GM18951 (cell line): ENCODE results near the gene ABHD11.

Experiments used
- POLR2A ChIP-seq: IDR thresholded peaks from 4 replicates; pipeline ENCODE4 v1.6.1; 2011; ENCODE audit warnings: mild to moderate bottlenecking; ENCODE audit not compliant: insufficient read length, insufficient read depth; ENCODE audit errors: extremely low read depth
- in situ Hi-C: fragments of 300-500 bp; cut with MboI; formaldehyde crosslinking; loops from one replicate; pipeline ENCODE4 v1.12.0; 2022; ENCODE audit warnings: low sequenced_read_pairs, mixed read lengths, inconsistent platforms; ENCODE audit not compliant: unreplicated experiment

Gene ABHD11

GRCh38 chr7:73698410-73698809, 40.2 kb downstream of the ABHD11 start:
- in situ Hi-C loops = no loop called here
- TF ChIP-seq POLR2A = no peak

GRCh38 chr7:73696372-73696771, 42.2 kb downstream of the ABHD11 start:
- in situ Hi-C loops = no loop called here
- no peak for TF ChIP-seq POLR2A

GRCh38 chr7:73690646-73691045, 48.0 kb downstream of the ABHD11 start:
- in situ Hi-C loops = no loop called here

DNA sequence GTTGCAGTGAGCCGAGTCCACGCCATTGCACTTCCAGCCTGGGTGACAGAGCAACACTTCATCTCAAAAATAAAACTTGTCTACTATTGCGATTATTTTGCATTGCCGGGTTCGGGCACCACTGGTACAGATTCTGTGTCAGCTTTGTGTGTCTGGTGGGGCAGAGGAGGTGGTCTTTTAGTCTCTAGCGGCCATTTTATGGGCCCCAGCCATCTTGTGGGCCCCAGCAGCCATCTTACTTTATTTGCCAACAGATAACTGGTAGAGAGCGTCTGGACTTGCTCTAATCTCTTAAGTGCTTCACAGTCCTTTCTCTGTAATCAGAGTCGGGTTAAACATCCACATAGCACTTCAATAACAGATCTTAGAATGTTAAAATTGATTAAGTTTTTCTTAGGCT, 50.3 kb downstream of the ABHD11 start:
- TF ChIP-seq POLR2A = no peak
- in situ Hi-C loops = no loop called here

More at GRCh38 chr7:73690646-73691045, 48.0 kb downstream of the ABHD11 start:
- no peak for TF ChIP-seq POLR2A
